GM04504 (cell line): ENCODE measurements around the gene MGAT5.

ENCODE experiments used
- DNase-seq: peaks from one replicate; pipeline ENCODE4 v3.0.0-alpha.2; 2012; ENCODE audit warnings: low read depth

The MGAT5 gene

GRCh38 chr2:134396493-134396892, 142.6 kb downstream of the MGAT5 start:
- no peak for DNase-seq

- DNase-seq = no peak
Observed at GRCh38 chr2:134397146-134397896, 143.4 kb downstream of the MGAT5 start.

GRCh38 chr2:134398300-134398699, 144.4 kb downstream of the MGAT5 start:
- peak; percentile 51 for DNase-seq

GRCh38 chr2:134399096-134399495, 145.2 kb downstream of the MGAT5 start:
- no peak for DNase-seq

DNA sequence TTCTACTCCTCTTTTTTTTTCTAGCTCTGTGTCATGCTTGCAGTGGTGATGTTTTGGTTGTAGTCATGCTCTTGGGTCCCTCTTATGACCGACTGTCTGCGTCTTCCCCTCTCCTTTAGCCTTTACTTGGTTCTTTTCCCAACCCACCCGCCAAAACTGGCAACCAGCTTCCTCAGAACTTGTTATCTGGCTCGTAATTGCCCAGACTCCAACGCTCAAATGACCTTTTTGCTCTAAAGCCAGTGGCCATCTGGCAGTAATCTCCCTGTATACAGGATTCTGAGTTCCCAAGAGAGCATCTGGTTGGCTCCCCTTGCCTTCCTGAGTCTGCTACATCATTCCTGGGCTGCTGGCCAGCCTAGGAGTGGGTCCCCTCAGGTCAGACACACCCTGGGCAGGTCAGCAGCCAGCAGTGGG, 147.2 kb downstream of the MGAT5 start:
- DNase-seq = peak; percentile 54

- no peak for DNase-seq
Observed at GRCh38 chr2:134401789-134402188, 147.9 kb downstream of the MGAT5 start.

GRCh38 chr2:134402410-134402809, 148.5 kb downstream of the MGAT5 start:
- peak; percentile 79 for DNase-seq

GRCh38 chr2:134405611-134406081, 151.8 kb downstream of the MGAT5 start:
- no peak for DNase-seq

- no peak for DNase-seq
Observed at GRCh38 chr2:134406311-134406710, 152.4 kb downstream of the MGAT5 start.

DNA sequence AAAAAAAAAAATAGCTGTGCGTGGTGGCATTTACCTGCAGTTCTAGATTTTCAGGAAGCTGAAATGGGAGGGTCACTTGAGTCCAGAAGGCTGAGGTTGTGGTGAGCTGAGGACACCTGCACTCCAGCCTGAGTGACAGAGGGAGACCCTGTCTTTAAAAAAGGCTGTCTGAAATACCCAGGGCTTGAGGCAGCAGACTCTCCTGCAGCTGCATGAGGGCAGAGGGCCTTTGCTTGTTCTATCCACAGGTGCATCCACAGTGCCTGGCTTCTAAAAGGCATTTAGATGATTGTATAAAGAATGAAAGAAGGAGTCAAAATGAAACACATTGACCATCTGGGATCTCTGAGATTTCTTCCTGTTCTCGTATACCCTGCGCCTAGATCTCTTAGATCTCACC, 152.9 kb downstream of the MGAT5 start:
- no peak for DNase-seq

DNA sequence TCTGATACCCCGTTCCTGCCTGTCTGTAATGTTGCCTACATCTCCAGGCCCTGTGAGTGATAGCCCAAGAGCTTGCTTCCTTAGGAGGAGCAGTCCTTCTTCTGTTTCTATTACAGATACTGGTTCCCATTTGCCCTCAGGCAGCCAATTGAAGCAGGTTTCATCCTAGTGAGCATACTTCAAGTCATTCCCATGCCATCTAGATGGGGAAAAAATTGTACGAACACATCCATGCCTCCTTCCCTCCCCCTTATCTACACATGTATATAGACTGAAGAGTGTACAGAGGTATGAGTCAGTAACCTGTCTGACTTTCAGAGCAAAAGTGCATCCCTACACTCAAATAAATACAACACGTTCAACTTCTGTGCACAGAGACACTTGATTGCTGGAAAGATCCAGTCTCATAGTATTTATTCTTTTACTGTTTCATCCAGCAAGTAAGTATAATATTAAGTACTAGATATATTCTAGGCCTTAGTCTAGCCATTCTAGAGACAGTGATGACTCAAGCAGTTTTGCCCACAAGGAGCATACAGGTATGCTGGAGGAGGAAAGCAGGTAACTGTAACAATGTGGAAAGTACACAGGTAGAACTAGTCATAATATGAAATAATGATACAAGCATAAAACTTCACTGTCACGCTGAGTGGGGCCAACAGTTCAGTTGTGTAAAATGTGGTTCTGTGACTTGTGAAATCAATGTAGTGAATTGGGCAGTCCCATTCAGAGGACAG, 153.4 kb downstream of the MGAT5 start:
- no peak for DNase-seq

DNA sequence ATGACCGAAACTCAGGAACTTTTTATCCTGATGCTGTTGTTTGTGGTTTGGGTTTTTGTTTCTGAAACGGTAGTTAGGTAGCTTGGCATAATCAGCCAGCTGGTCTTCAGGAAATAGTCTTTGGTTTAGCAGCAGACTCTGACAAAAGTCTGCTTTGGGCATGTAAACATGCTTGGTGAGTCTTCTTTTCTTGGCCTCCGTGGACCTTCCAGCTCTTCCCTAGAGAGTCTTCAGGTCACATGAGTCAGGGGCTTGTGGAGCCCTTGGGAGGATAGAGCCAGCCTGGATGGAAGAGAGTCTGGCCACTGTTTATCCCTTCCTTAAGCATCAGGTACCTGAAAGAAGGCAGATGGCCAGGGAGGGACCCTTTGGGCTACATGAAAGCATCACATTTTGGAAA, 154.5 kb downstream of the MGAT5 start:
- DNase-seq = no peak

GRCh38 chr2:134408791-134409190, 154.9 kb downstream of the MGAT5 start:
- no peak for DNase-seq

- DNase-seq = no peak
Observed at GRCh38 chr2:134410006-134410405, 156.1 kb downstream of the MGAT5 start.

DNA sequence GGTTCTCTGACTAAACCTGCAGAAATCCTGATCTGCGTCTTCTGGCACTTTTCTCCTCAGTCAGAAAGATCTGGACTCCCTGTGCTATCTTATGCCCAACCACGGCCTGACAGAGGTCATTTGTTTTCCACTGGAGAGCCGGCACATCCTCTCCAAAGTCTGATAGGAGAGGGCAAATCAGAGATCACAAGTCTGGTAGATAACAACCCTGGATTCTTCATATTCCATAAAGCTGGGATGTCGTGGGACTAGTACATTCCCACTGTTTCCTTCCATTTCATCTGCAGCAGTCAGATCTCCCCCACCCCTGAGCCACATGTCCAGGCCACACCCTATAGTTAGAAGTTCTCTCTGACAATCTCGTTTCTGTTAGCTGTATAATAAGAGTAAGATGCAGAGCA, 157.0 kb downstream of the MGAT5 start:
- DNase-seq = no peak

DNA sequence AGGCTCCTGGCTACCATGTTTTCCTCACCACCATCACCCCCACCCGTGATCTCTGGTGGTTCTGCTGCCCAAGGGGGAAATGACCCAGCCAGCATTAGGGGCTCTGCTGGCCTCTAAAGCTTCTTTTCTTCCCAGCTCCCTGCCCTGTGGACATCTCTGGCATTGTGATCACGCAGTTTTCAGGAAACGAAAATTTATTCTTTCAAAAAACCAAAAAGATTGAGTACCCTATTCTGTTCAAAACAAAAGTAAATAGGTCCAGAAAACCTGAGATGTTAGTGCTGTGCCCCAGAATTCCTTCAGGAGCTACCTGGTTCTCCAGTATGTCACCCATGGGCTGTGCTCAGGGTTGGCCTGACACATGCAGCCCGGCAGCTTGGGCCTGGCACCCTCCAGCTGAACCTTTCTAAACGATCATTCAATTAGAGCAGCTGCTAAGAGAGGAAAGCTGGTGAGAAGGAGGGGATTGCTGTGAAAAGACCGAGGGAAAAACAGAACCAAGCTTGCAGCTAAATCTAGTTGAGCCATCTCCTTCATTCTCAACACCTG, 157.5 kb downstream of the MGAT5 start:
- no peak for DNase-seq

- peak; percentile 66 for DNase-seq
Observed at GRCh38 chr2:134411828-134412638, 158.2 kb downstream of the MGAT5 start.

DNA sequence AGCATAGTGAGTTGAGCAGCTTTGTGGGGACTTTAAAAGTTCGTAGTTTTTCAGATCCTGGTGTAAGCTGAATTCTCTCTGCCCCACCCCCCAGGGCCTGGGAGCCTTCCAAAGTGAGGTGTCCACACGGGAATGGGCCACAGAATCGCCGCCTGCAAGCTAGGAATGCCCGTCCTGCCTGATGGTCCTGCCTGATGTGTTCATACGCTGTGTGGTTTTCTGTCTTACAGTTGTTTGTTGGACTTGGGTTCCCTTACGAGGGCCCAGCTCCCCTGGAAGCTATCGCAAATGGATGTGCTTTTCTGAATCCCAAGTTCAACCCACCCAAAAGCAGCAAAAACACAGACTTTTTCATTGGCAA, 158.7 kb downstream of the MGAT5 start:
- no peak for DNase-seq

DNA sequence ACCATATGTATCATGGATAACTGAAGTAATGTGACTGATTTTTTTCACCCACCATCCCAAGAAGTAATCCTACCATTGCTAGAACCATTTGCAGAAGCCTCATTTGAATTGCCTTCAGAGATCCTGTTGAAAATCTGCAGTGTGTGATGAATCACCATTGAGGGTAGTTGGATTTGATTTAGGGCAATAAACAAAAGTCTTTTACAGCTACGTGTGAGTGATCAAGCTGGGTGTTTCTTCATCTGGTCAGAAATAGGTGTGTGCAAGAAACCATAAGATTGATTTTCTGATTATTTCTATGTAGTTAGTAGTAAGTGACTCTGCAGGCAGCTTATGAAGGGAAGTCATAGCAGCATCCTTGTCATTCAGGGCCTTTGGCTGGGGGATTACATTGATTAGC, 159.6 kb downstream of the MGAT5 start:
- DNase-seq = no peak

GRCh38 chr2:134413912-134414311, 160.0 kb downstream of the MGAT5 start:
- no peak for DNase-seq

GRCh38 chr2:134416018-134416417, 162.1 kb downstream of the MGAT5 start:
- no peak for DNase-seq

DNA sequence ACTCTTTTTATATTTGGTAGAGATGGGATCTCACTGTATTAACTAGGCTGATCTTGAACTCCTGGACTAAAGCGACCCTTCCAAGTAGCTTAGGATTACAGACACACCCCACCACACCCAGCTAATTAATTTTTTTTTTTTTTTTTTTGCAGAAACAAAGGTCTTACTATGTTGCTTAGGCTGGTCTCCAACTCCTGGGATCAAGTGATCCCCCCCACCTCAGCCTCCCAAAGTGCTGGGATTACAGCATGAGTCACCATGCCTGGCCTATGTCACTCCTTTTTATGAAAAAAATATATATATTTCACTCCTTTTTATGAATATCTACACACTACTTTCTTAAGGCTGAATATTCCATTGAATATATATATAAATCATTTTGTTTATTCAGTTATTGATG, 162.8 kb downstream of the MGAT5 start:
- DNase-seq = no peak
